NCI-H1436 (cell line): Measurements from ENCODE around the gene DNAJA4.

ENCODE experiments used
- DNase-seq: peaks from one replicate; lab custom pipeline; 2025; lab: John Stamatoyannopoulos, UW

DNAJA4 gene

GRCh38 chr15:78264304-78265136, at the start of gene DNAJA4:
TSS of gene DNAJA4 (plus strand) at chr15:78264562. CDS start at chr15:78264764, 202 bp downstream.
- DNase-seq: peak; percentile 33

- no peak for DNase-seq
These were observed 47.9 kb upstream of the DNAJA4 start for GRCh38 chr15:78216276-78217104.

- no peak for DNase-seq
These were observed 43.6 kb upstream of the DNAJA4 start for GRCh38 chr15:78220713-78221112.

- no peak for DNase-seq
These were observed 41.5 kb upstream of the DNAJA4 start for GRCh38 chr15:78222745-78223395.

- DNase-seq: no peak
These were observed 40.9 kb upstream of the DNAJA4 start for GRCh38 chr15:78223396-78224022.

GRCh38 chr15:78224023-78224411, 40.3 kb upstream of the DNAJA4 start:
- no peak for DNase-seq

GRCh38 chr15:78225783-78226541, 38.4 kb upstream of the DNAJA4 start:
- DNase-seq: no peak

GRCh38 chr15:78228356-78228996, 35.9 kb upstream of the DNAJA4 start:
- no peak for DNase-seq

- DNase-seq: no peak
These were observed 34.6 kb upstream of the DNAJA4 start for GRCh38 chr15:78229431-78230406.

GRCh38 chr15:78232951-78233350, 31.4 kb upstream of the DNAJA4 start:
- DNase-seq: no peak

- DNase-seq: no peak
These were observed 30.9 kb upstream of the DNAJA4 start for GRCh38 chr15:78233496-78233895.

- DNase-seq: no peak
These were observed 29.8 kb upstream of the DNAJA4 start, which contains the start of gene ACSBG1 for GRCh38 chr15:78234515-78235040. TSS of gene ACSBG1 (minus strand) at chr15:78234565. CDS start at chr15:78234501, 64 bp downstream.

GRCh38 chr15:78236491-78236890, 27.9 kb upstream of the DNAJA4 start:
- no peak for DNase-seq

- DNase-seq: no peak
These were observed 27.2 kb upstream of the DNAJA4 start for GRCh38 chr15:78237146-78237545.

GRCh38 chr15:78239811-78240210, 24.6 kb upstream of the DNAJA4 start:
- no peak for DNase-seq

GRCh38 chr15:78241017-78241416, 23.3 kb upstream of the DNAJA4 start:
- DNase-seq: peak; percentile 62

- DNase-seq: no peak
These were observed 22.2 kb upstream of the DNAJA4 start for GRCh38 chr15:78242128-78242527.

- no peak for DNase-seq
These were observed 21.3 kb upstream of the DNAJA4 start for GRCh38 chr15:78243058-78243457.

GRCh38 chr15:78243491-78243941, 20.8 kb upstream of the DNAJA4 start:
- DNase-seq: no peak
